Pons (tissue), 1 donor: Measurements from ENCODE around the gene ABHD17C.

Experiments
- DNase-seq: peaks from one replicate; pipeline ENCODE4 v3.0.0-alpha.2; 2016; ENCODE audit warnings: low spot score

Gene ABHD17C

DNA sequence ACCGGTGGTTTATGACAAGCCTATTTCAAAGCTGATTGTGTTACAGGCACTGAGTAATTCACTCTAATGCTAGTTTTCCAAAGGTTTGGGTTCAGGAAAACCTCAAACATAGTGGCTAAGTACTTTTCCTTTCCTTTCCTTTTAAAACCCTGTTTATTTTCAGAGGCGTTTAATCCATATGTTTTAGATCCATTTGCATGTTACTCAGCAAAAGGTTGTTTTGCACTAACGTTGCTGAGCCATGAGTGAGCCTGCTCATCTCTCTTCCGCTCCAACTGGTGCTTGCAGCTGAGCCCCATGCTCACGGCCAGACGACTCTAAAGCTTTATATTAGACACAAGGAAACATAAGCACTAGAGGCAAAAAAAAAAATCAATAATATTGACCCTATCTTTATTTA, 93.4 kb downstream of the ABHD17C start:
- DNase-seq, result no peak

GRCh38 chr15:80789296-80789695, 94.2 kb downstream of the ABHD17C start:
- DNase-seq, result no peak

- DNase-seq, result no peak
These were observed 94.7 kb downstream of the ABHD17C start for GRCh38 chr15:80789796-80790195.

GRCh38 chr15:80790236-80790635, 95.1 kb downstream of the ABHD17C start:
- DNase-seq, result no peak

DNA sequence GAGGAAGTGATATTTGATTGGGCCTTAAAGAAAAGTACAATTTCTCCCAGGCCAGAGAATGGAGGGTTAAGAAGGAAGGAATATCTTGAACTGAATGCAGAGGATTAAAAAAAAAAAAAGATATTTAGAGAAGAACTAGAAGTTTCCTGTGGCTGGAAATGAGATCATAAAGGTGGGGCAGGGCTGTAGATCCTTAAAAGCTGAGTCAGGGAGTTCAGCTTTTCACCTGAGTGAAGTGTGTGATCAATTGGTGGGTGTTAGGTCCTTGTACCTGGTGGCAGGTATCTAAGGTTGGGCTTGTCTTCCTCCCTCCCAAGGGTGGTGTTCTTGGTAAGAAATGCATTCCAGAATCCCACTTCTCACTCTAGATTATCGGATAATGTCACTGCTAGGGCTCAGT, 95.9 kb downstream of the ABHD17C start:
- DNase-seq, result no peak

- DNase-seq, result no peak
These were observed 101.3 kb downstream of the ABHD17C start for GRCh38 chr15:80796407-80796806.

DNA sequence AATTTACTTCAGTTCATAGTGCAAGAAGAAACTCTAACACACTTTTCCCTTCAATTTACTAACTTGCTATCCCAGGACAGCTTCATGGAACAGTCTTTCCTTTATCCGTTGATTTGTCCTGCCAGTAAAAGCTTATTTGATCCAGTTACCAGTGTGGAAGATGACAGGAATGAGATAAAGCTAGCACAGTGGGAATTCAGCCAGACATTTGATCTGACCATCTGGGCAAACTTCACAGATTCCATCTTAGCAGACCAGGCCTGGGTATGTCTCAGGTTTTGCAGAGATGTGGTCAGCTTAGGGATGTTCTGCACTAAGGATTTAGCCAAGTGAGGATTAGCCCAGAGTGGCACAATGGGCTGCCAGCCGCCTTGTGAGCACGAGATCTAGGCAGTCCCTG, 103.8 kb downstream of the ABHD17C start:
- DNase-seq, result no peak

DNA sequence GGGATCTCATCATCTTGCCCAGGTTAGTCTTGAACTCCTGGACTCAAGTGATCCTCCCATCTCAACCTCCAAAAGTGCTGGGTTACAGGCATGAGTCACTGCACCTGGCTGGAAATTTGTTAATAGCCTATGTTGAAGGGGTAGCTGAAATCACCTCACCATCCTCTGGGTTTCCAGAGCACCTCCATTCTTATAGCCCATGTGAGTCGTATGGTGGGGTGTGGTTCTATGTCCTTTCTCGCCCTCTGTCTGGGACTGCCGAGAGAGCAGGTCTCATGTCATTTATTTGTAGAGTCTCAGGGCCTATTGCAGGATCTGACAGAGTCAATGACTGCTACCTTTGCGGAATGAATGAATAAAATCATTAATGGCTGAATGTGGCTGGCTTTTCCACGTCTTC, 105.0 kb downstream of the ABHD17C start:
- DNase-seq, result no peak

GRCh38 chr15:80801891-80802680, 107.0 kb downstream of the ABHD17C start:
- no peak for DNase-seq

- DNase-seq, result no peak
These were observed 108.7 kb downstream of the ABHD17C start for GRCh38 chr15:80803580-80804525.

GRCh38 chr15:80804970-80805495, 109.9 kb downstream of the ABHD17C start:
- DNase-seq, result no peak
